Activated T-cell treated with anti-CD3 and anti-CD28 coated beads, Interleukin-2, amount 50 U/mL, for 72 hours (primary cell): ENCODE data around the gene KCNMA1. TPM values are rescaled to one million over a fixed set of nuclear protein-coding genes. Genes with fewer than 3 reads are reported as not detected.

ENCODE experiments used
- ATAC-seq, 2 donors: fragments of 150-1000 bp; cut with Tn5 transposase; replicated peaks in 1 of 2; 2 replicates each; pipeline ENCODE4 v1.10.0; 2021; ENCODE audit warnings: moderate library complexity in 2 of 2, mild to moderate bottlenecking in 1 of 2
- DNase-seq, 2 donors: peaks; one replicate each; pipeline ENCODE4 v3.0.0; 2021 to 2022; ENCODE audit warnings: mixed read lengths in 1 of 2
- H3K27ac Mint-ChIP-seq: one replicate; pipeline ENCODE4 v1.8.0; 2022; ENCODE audit warnings: mild to moderate bottlenecking, moderate library complexity, mixed read lengths
- H3K27me3 Mint-ChIP-seq: one replicate; pipeline ENCODE4 v1.8.0; 2022; ENCODE audit warnings: low read depth, mixed read lengths
- H3K36me3 Mint-ChIP-seq, 2 donors: one replicate each; pipeline ENCODE4 v1.8.0; 2022; ENCODE audit warnings: mixed read lengths in 2 of 2, mild to moderate bottlenecking in 1 of 2; ENCODE audit not compliant: insufficient read depth in 2 of 2
- H3K4me1 Mint-ChIP-seq: one replicate; pipeline ENCODE4 v1.8.0; 2022; ENCODE audit warnings: low read depth, mixed read lengths
- H3K4me3 Mint-ChIP-seq, 2 donors: one replicate each; pipeline ENCODE4 v1.8.0; 2022; ENCODE audit warnings: mild to moderate bottlenecking in 2 of 2, mixed read lengths in 2 of 2, moderate library complexity in 2 of 2
- H3K9me3 Mint-ChIP-seq, 2 donors: one replicate each; pipeline ENCODE4 v1.8.0; 2022; ENCODE audit warnings: mixed read lengths in 2 of 2
- total RNA-seq, 2 donors: library from RNA; stranded (reverse); gene quantifications; one replicate each; pipeline ENCODE4 v1.2.3, GENCODE V29; 2022

The KCNMA1 gene
- total RNA-seq, 2 donors from 2014 or later: 0.55 to 1.0 TPM

- Mint-ChIP-seq H3K4me1 (no peaks in the 10 kb centered on the region), H3K27ac (no peak overlapping the region), H3K36me3 (no peaks in the 10 kb centered on the region), H3K4me3 (no peak overlapping the region), H3K9me3 (peaks cover 0 to 2% of the 10 kb centered on the region in 2 donors), H3K27me3 (peaks cover 29% of the 10 kb centered on the region)
- DNase-seq (no peak), ATAC-seq (no peak)
These were observed 432.5 kb downstream of the KCNMA1 start for GRCh38 chr10:77205135-77205534.

DNA sequence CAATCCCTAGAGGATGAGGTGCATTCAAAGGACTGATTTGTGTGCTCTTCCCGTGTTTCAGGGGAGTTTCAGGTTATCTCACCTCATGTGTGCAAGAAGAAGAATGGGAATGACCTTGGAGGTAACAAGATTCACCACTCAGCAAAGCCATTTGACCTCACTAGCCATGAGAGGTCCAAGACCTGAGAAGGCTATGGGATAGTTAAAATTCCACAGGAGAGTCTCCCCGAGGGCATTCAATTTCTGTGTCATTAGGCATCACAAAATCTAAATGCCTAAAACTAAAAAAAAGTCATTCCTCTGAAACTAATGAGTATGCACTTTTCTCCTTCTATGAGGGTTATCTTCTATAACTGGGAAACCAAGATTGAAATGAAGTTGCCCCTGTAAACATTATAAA, 433.4 kb downstream of the KCNMA1 start:
- Mint-ChIP-seq H3K9me3 (peaks cover 0 to 2% of the 10 kb centered on the region in 2 donors), H3K4me3 (no peak overlapping the region), H3K27ac (no peak overlapping the region), H3K27me3 (peaks cover 27% of the 10 kb centered on the region), H3K4me1 (no peaks in the 10 kb centered on the region), H3K36me3 (no peaks in the 10 kb centered on the region)
- ATAC-seq: no peak
- DNase-seq: no peak

GRCh38 chr10:77202857-77203256, 434.8 kb downstream of the KCNMA1 start:
- Mint-ChIP-seq H3K27ac (no peak overlapping the region), H3K4me1 (no peaks in the 10 kb centered on the region), H3K27me3 (peaks cover 31% of the 10 kb centered on the region), H3K36me3 (no peaks in the 10 kb centered on the region), H3K9me3 (peaks cover 0 to 2% of the 10 kb centered on the region in 2 donors), H3K4me3 (no peak overlapping the region)
- no peak for ATAC-seq
- DNase-seq: no peak

- peaks cover 34% of the 10 kb centered on the region for H3K27me3 Mint-ChIP-seq
- H3K36me3 Mint-ChIP-seq: no peaks in the 10 kb centered on the region
- peaks cover 0 to 2% of the 10 kb centered on the region in 2 donors for H3K9me3 Mint-ChIP-seq
- ATAC-seq: no peak
- no peak for DNase-seq
- H3K4me3 Mint-ChIP-seq: no peak overlapping the region
- no peaks in the 10 kb centered on the region for H3K4me1 Mint-ChIP-seq
- no peak overlapping the region for H3K27ac Mint-ChIP-seq
These were observed 436.2 kb downstream of the KCNMA1 start for GRCh38 chr10:77201135-77202106.

DNA sequence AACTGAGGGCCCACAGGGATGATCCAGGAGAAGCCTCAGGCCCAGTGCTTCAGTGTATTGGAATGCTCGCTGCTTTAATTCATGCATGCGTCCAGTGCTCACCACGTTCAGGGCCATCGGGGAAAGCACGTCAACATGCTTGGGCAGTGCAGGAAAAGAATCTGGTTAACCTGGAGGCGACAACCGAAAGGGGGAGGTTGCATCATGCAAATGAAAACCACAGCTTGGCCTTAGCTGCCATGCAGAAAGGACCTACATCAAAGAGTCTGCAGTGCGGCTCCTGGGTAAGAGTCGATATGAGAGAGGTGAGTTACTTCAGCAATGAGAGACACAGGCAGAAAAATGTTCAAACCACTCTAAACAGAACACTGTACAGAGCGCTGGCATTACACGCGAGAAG, 440.1 kb downstream of the KCNMA1 start:
- no peak for DNase-seq
- Mint-ChIP-seq H3K4me3 (no peak overlapping the region), H3K36me3 (no peaks in the 10 kb centered on the region), H3K27ac (no peak overlapping the region), H3K4me1 (no peaks in the 10 kb centered on the region), H3K9me3 (no peaks in the 10 kb centered on the region), H3K27me3 (peaks cover 35% of the 10 kb centered on the region)
- no peak for ATAC-seq

GRCh38 chr10:77196614-77197013, 441.0 kb downstream of the KCNMA1 start:
- no peaks in the 10 kb centered on the region for H3K9me3 Mint-ChIP-seq
- ATAC-seq: no peak
- H3K36me3 Mint-ChIP-seq: no peaks in the 10 kb centered on the region
- no peak overlapping the region for H3K27ac Mint-ChIP-seq
- H3K4me1 Mint-ChIP-seq: no peaks in the 10 kb centered on the region
- H3K4me3 Mint-ChIP-seq: no peak overlapping the region
- no peak for DNase-seq
- H3K27me3 Mint-ChIP-seq: peaks cover 39% of the 10 kb centered on the region

DNA sequence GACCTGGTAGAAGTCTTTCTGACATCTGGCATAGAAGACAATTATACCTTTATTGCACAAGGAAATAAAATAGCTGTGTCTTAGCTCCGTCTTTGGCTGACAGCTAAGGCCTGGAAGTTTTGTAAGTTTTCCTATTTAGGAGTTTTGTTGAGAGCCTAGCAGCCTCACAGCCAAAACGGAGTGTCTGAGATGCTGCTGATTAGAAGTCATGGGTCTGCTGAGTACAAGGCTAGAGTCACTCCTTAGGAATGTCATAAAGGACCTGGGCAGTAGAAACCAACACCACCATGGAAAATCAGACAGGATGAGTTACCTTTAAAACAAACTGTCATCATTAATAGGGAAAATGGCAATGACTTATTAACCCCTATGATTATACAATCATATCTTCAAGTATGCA, 442.5 kb downstream of the KCNMA1 start:
- no peak overlapping the region for H3K4me3 Mint-ChIP-seq
- H3K27ac Mint-ChIP-seq: no peak overlapping the region
- H3K27me3 Mint-ChIP-seq: peaks cover 36% of the 10 kb centered on the region
- H3K36me3 Mint-ChIP-seq: no peaks in the 10 kb centered on the region
- no peak for DNase-seq
- H3K9me3 Mint-ChIP-seq: no peaks in the 10 kb centered on the region
- ATAC-seq: no peak
- H3K4me1 Mint-ChIP-seq: no peaks in the 10 kb centered on the region

DNA sequence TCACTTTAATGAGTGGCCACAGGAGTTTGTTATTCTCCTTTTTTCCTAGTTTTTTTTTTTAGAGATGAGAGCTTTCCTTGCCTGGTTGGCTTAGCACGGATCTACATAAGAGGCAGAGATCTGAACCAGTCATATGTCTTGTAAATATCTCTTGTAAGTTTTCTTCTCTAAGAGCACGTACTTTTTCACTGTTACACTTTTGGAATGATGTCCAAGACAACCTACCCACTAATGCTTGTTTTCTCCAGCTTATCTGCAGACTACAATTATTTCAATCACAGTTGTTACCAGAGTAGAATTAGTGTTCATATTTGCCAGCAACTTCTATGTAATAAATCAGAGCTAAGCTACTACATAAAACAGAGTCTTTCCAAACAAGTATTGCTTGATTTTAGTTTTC, 444.6 kb downstream of the KCNMA1 start:
- H3K4me3 Mint-ChIP-seq: no peak overlapping the region
- H3K9me3 Mint-ChIP-seq: no peaks in the 10 kb centered on the region
- no peak overlapping the region for H3K27ac Mint-ChIP-seq
- no peak for ATAC-seq
- peaks cover 25% of the 10 kb centered on the region for H3K27me3 Mint-ChIP-seq
- no peaks in the 10 kb centered on the region for H3K4me1 Mint-ChIP-seq
- DNase-seq: no peak
- no peaks in the 10 kb centered on the region for H3K36me3 Mint-ChIP-seq

DNA sequence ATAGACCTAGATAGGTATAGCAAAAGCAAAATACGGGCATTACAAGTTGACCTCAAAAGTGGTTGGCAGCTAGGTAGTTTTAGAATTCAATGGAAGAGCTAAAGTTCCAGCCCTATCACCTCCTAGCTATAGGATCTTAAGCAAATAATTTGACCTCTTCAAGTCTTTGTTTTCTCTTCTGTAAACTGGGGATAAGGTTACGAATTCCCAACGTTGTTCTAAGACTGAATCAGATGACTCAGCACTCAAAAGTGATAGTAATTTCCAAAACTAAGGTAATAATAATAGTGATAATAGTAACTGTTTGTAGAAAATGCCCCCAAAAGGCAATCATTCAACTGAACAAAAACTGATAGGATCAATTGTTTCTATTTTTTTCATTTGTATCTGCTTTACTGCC, 445.2 kb downstream of the KCNMA1 start:
- Mint-ChIP-seq H3K27ac (no peak overlapping the region), H3K36me3 (no peaks in the 10 kb centered on the region), H3K9me3 (no peaks in the 10 kb centered on the region), H3K4me3 (no peak overlapping the region), H3K4me1 (no peaks in the 10 kb centered on the region), H3K27me3 (peaks cover 19% of the 10 kb centered on the region)
- ATAC-seq (no peak), DNase-seq (no peak)

- H3K4me3 Mint-ChIP-seq: no peak overlapping the region
- H3K36me3 Mint-ChIP-seq: no peaks in the 10 kb centered on the region
These were observed 446.1 kb downstream of the KCNMA1 start for GRCh38 chr10:77191324-77192049.

GRCh38 chr10:77190291-77190690, 447.3 kb downstream of the KCNMA1 start:
- H3K27me3 Mint-ChIP-seq: peaks cover 18% of the 10 kb centered on the region
- ATAC-seq: no peak
- H3K4me3 Mint-ChIP-seq: no peak overlapping the region
- H3K4me1 Mint-ChIP-seq: no peaks in the 10 kb centered on the region
- no peaks in the 10 kb centered on the region for H3K9me3 Mint-ChIP-seq
- no peaks in the 10 kb centered on the region for H3K36me3 Mint-ChIP-seq
- no peak for DNase-seq
- no peak overlapping the region for H3K27ac Mint-ChIP-seq

More at GRCh38 chr10:77191324-77192049, 446.1 kb downstream of the KCNMA1 start:
- no peak for DNase-seq
- Mint-ChIP-seq H3K9me3 (no peaks in the 10 kb centered on the region), H3K27me3 (peaks cover 18% of the 10 kb centered on the region), H3K27ac (no peak overlapping the region), H3K4me1 (no peaks in the 10 kb centered on the region)
- ATAC-seq: no peak

- Mint-ChIP-seq H3K4me3 (no peak overlapping the region), H3K9me3 (no peaks in the 10 kb centered on the region), H3K27me3 (peaks cover 21% of the 10 kb centered on the region), H3K27ac (no peak overlapping the region), H3K4me1 (no peaks in the 10 kb centered on the region), H3K36me3 (no peaks in the 10 kb centered on the region)
- DNase-seq: no peak
- no peak for ATAC-seq
These were observed 448.1 kb downstream of the KCNMA1 start for GRCh38 chr10:77189520-77189919.

DNA sequence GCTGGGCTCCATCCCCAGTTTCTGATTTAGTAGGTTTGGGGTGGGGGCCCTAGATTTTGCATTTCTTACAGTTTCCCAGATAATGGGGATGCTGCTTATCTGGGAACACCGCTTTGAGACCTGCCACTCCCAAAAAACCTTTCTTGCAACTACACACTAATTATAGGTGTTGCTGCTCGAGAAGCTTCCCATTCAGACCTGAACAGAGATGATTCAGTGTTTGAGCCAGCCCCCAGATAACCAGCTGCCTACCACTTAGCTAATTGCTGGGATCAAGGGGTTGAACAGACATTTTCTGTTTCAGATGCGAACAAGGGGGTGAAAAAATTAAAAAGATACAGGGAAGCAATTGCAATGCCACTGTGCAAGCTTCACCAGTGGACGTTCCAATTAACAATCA, 448.5 kb downstream of the KCNMA1 start:
- Mint-ChIP-seq H3K27me3 (peaks cover 23% of the 10 kb centered on the region), H3K4me3 (no peak overlapping the region), H3K27ac (no peak overlapping the region), H3K36me3 (no peaks in the 10 kb centered on the region), H3K4me1 (no peaks in the 10 kb centered on the region), H3K9me3 (no peaks in the 10 kb centered on the region)
- ATAC-seq (no peak), DNase-seq (no peak)
